Epithelial cell of proximal tubule (primary cell): ENCODE measurements around the gene STAMBP. TPM values are rescaled to one million over a fixed set of nuclear protein-coding genes. Genes with fewer than 3 reads are reported as not detected.
"Not testable (repeated sequence)": the region's sequence is repeated elsewhere in the genome, so short reads cannot be mapped to it uniquely, and the experiment has no call there.

Experiments used
- DNase-seq: peaks from one replicate; pipeline ENCODE4 v3.0.0-alpha.2; 2011; ENCODE audit warnings: low read depth
- H3K4me3 ChIP-seq: 2 replicates; pipeline ENCODE4 v1.5.1; 2011; ENCODE audit warnings: low read depth, mild to moderate bottlenecking, low read length
- CTCF ChIP-seq: conservative IDR thresholded peaks from 2 replicates; pipeline ENCODE4 v1.5.1; 2012; ENCODE audit warnings: low read depth, mild to moderate bottlenecking, low read length
- total RNA-seq: library from RNA; depleted of rRNA; stranded (reverse); fragments of >200 nt; gene quantifications from 2 replicates; pipeline ENCODE4 v1.2.3, GENCODE V29; 2015

The STAMBP gene
- total RNA-seq, 1 donor from 2014 or later = 37.5 TPM

- H3K4me3 ChIP-seq = no peak overlapping the region
- no peak for TF ChIP-seq CTCF
- DNase-seq = no peak
Observed at GRCh38 chr2:73862987-73863386, 34.2 kb downstream of the STAMBP start.

- no peak for TF ChIP-seq CTCF
- no peak for DNase-seq
- no peak overlapping the region for H3K4me3 ChIP-seq
Observed at GRCh38 chr2:73868204-73868978, 39.6 kb downstream of the STAMBP start.

GRCh38 chr2:73870084-73870483 is 41.3 kb downstream of the STAMBP start:
- TF ChIP-seq CTCF = no peak
- H3K4me3 ChIP-seq = no peak overlapping the region
- no peak for DNase-seq

- TF ChIP-seq CTCF = no peak
- no peak overlapping the region for H3K4me3 ChIP-seq
- DNase-seq = no peak
Observed at GRCh38 chr2:73877071-73877802, 48.5 kb downstream of the STAMBP start.

- not testable (repeated sequence) for DNase-seq, H3K4me3 ChIP-seq
Observed at GRCh38 chr2:73877984-73878383, 49.2 kb downstream of the STAMBP start.

GRCh38 chr2:73885406-73885805 is 56.6 kb downstream of the STAMBP start:
- no peak for TF ChIP-seq CTCF
- DNase-seq = no peak
- H3K4me3 ChIP-seq = no peak overlapping the region

- no peak for TF ChIP-seq CTCF
- no peak overlapping the region for H3K4me3 ChIP-seq
- no peak for DNase-seq
Observed at GRCh38 chr2:73886357-73886756, 57.6 kb downstream of the STAMBP start.

GRCh38 chr2:73887596-73888353 is 59.0 kb downstream of the STAMBP start:
- not testable (repeated sequence) for DNase-seq, H3K4me3 ChIP-seq
